ENCODE data around the gene PADI1.

DNA sequence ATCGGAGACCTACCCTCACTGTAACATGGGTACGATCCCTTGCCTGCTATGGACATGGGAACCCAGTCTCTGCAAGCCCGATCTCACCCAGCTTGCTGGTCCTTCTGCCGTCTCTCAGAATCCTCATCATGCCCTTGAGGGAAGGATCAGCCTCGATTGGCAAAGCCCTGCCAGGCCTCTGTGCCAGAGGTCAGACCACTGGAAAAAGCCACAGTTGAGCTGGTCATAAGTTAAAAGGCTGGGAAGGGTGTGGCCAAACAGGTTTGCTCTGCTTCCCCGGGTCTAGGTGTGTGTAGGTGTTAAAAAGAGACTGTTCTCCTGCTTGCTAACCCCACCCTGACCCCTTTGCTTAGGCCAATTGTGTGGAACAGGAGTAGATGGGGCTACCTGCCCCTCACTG is 24.5 kb downstream of the PADI1 start:
- TF ChIP-seq, protein P1, sequence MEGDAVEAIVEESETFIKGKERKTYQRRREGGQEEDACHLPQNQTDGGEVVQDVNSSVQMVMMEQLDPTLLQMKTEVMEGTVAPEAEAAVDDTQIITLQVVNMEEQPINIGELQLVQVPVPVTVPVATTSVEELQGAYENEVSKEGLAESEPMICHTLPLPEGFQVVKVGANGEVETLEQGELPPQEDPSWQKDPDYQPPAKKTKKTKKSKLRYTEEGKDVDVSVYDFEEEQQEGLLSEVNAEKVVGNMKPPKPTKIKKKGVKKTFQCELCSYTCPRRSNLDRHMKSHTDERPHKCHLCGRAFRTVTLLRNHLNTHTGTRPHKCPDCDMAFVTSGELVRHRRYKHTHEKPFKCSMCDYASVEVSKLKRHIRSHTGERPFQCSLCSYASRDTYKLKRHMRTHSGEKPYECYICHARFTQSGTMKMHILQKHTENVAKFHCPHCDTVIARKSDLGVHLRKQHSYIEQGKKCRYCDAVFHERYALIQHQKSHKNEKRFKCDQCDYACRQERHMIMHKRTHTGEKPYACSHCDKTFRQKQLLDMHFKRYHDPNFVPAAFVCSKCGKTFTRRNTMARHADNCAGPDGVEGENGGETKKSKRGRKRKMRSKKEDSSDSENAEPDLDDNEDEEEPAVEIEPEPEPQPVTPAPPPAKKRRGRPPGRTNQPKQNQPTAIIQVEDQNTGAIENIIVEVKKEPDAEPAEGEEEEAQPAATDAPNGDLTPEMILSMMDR (IDR thresholded peaks at IDR 0.05; ENCODE audit: low read depth, low read length) = no peak
- no peak for TF ChIP-seq POLR2A (IDR thresholded peaks at IDR 0.05; ENCODE audit: extremely low read depth, insufficient read length)
